Liver (tissue), 2 donors: ENCODE measurements around the gene ATXN7L1.

Experiments
- JUND ChIP-seq, 2 donors: IDR thresholded peaks; 2 replicates each; pipeline ENCODE4 v1.6.1; 2016; ENCODE audit warnings: antibody characterized with exemption in 2 of 2
- MAX ChIP-seq: IDR thresholded peaks from 2 replicates; pipeline ENCODE4 v1.6.1; 2016; ENCODE audit warnings: antibody characterized with exemption
- RAD21 ChIP-seq, 2 donors: IDR thresholded peaks; 2 replicates each; pipeline ENCODE4 v1.6.1; 2016; ENCODE audit warnings: antibody characterized with exemption in 2 of 2, mild to moderate bottlenecking in 2 of 2
- donor health status: healthy.

GRCh38 chr7:105769901-105770628 lies 106.3 kb downstream of the ATXN7L1 start:
- TF ChIP-seq MAX (no peak), JUND (IDR thresholded peaks at IDR 0.05) (no peak), RAD21 (IDR thresholded peaks at IDR 0.05) (no peak)
